GM12891 (cell line): ENCODE measurements around the gene DIP2C.

Experiments used
- POLR2A ChIP-seq: IDR thresholded peaks from 2 replicates; pipeline ENCODE4 v1.6.1; 2011; ENCODE audit warnings: low read depth, low read length, control low read depth
- POLR2AphosphoS5 ChIP-seq: IDR thresholded peaks from 2 replicates; pipeline ENCODE4 v1.6.1; 2011; ENCODE audit warnings: low read depth, low read length, control low read depth
- TAF1 ChIP-seq: IDR thresholded peaks from 2 replicates; pipeline ENCODE4 v1.6.1; 2011; ENCODE audit warnings: low read depth, low read length, control low read depth

DNA sequence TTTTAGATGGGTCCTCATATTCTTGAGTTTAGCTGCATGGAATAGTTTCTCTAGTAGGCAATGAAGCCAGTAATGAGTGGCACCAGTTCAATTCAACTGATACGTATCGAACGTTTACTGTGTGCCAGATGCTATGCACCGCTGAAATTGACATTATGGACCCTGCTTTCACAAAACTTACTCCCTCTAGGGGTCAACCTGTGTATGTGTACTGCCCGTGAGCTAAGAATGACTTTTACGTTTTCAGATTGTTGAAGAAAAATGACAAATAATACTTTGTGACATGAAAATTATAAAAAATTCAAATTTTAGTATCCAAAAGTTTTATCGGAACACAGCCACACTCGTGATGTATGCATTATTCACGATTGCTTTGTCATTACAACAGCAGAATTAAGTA, 458.7 kb downstream of the DIP2C start:
- no peak for TF ChIP-seq TAF1
- no peak for TF ChIP-seq POLR2A
- no peak for TF ChIP-seq POLR2AphosphoS5
